ENCODE data around the gene ZIC5. TPM values are rescaled to one million over a fixed set of nuclear protein-coding genes. Genes with fewer than 3 reads are reported as not detected.

The ZIC5 gene
- total and polyA plus RNA-seq, 2 of the 4 experiments (the other 2 are of a cell fraction) = not detected

GRCh38 chr13:100019780-100020356, 48.3 kb upstream of the ZIC5 start:
- H3K79me1 ChIP-seq (ENCODE audit: low read depth in 1 of 2, low read length in 2 of 2) = no peaks in the 10 kb centered on the region
- no peak overlapping the region for H3K9ac ChIP-seq (ENCODE audit: low read depth, low read length)
- in situ Hi-C loops (cut with MboI; ENCODE audit: low sequenced_read_pairs) (no loop called here), intact Hi-C loops (cut with micrococcal nuclease) (no loop called here), dilution Hi-C loops (cut with HindIII; ENCODE audit: low sequenced_read_pairs, unreplicated experiment) (no loop called here)
- TF ChIP-seq SMC3 (IDR thresholded peaks at IDR 0.05; ENCODE audit: low read depth, low read length) (no peak), FOS (IDR thresholded peaks at IDR 0.05; ENCODE audit: low read depth, low read length) (no peak), CTCF (conservative IDR thresholded peaks at IDR 0.05; ENCODE audit: low read depth, low read length) (no peak), NFE2L2 (IDR thresholded peaks at IDR 0.05; ENCODE audit: low read depth, low read length) (no peak), MXI1 (IDR thresholded peaks at IDR 0.05; ENCODE audit: borderline replicate concordance, low read depth, low read length) (no peak), CEBPB (IDR thresholded peaks at IDR 0.05; ENCODE audit: low read depth, low read length) (no peak), POLR2A (IDR thresholded peaks at IDR 0.05; ENCODE audit: low read depth, low read length) (no peak), MAZ (IDR thresholded peaks at IDR 0.05; ENCODE audit: borderline replicate concordance, low read depth, low read length) (no peak), ELK1 (IDR thresholded peaks at IDR 0.05; ENCODE audit: borderline replicate concordance, low read depth, low read length) (no peak), RAD21 (IDR thresholded peaks at IDR 0.05; ENCODE audit: low read length) (no peak), USF2 (IDR thresholded peaks at IDR 0.05; ENCODE audit: low read depth, low read length) (no peak), MAFK (IDR thresholded peaks at IDR 0.05; ENCODE audit: low read depth, low read length) (no peak), CHD1 (IDR thresholded peaks at IDR 0.05; ENCODE audit: low read depth, low read length) (no peak), RCOR1 (IDR thresholded peaks at IDR 0.05; ENCODE audit: insufficient replicate concordance, low read length) (no peak), RFX5 (IDR thresholded peaks at IDR 0.05; ENCODE audit: low read depth, low read length) (no peak), BHLHE40 (IDR thresholded peaks at IDR 0.05; ENCODE audit: low read depth, low read length) (no peak)
- H2AK9ac ChIP-seq (replicated peaks; ENCODE audit: low read depth, low read length, poor library complexity) = no peak overlapping the region
- no peaks in the 10 kb centered on the region for H3K36me3 ChIP-seq (ENCODE audit: control insufficient read depth, insufficient read depth, low read length)
- no peaks in the 10 kb centered on the region for H3K4me1 ChIP-seq (ENCODE audit: control insufficient read depth, insufficient read depth, low read length)
- POLR2A ChIA-PET (ENCODE audit: unreplicated experiment) = no interaction called here
- no peaks in the 10 kb centered on the region for H3K9me1 ChIP-seq (ENCODE audit: insufficient read depth, low read length)
- ATAC-seq (ENCODE audit: low read depth) (no peak), DNase-seq (no peak)
- no peaks in the 10 kb centered on the region for H4K20me1 ChIP-seq (ENCODE audit: insufficient read depth, low read length)
- H3K4ac ChIP-seq (ENCODE audit: low read depth, low read length) = no peak overlapping the region
- H3K4me3 ChIP-seq (ENCODE audit: insufficient read depth, low read depth, low read length) = no peak overlapping the region
- H3K56ac ChIP-seq (ENCODE audit: extremely low read depth, insufficient read depth, low read length) = no peak overlapping the region
- no peak overlapping the region for H2BK120ac ChIP-seq (ENCODE audit: low read depth, low read length)
- no peak overlapping the region for H3K27ac ChIP-seq (ENCODE audit: insufficient read depth, low read length)
- no peaks in the 10 kb centered on the region for H3K9me3 ChIP-seq (ENCODE audit: control insufficient read depth, insufficient read depth, low read length)
- no peak overlapping the region for H3K14ac ChIP-seq (replicated peaks; ENCODE audit: low read depth, low read length)
- WGBS, 2 experiments (ENCODE audit: extremely low coverage in 2 of 2, insufficient read length in 1 of 2) = 100% methylated on average over 1 of the region's 3 CpGs; no CpG with 5 or more reads in 1 of the 2 experiments
- H2AK5ac ChIP-seq (ENCODE audit: low read depth, low read length) = no peak overlapping the region
- H3K4me2 ChIP-seq (ENCODE audit: low read depth, low read length) = no peak overlapping the region
- H2BK20ac ChIP-seq (ENCODE audit: low read depth, low read length) = no peak overlapping the region
- H3K27me3 ChIP-seq (ENCODE audit: control insufficient read depth, insufficient read depth, low read length) = peaks cover 11% of the 10 kb centered on the region
- H2BK15ac ChIP-seq (ENCODE audit: low read depth, low read length) = no peak overlapping the region
- H2BK5ac ChIP-seq (ENCODE audit: low read depth, low read length, poor library complexity, severe bottlenecking) = no peak overlapping the region
- H4K5ac ChIP-seq (ENCODE audit: low read depth, low read length) = no peak overlapping the region
- BruUV-seq (replicated peaks) = no TSS peak
- no peak overlapping the region for H4K8ac ChIP-seq (ENCODE audit: low read depth in 2 of 2, low read length in 2 of 2)
- no peak overlapping the region for H4K91ac ChIP-seq (ENCODE audit: insufficient read depth, low read depth, low read length)
- H3K23ac ChIP-seq (ENCODE audit: low read depth, low read length) = no peak overlapping the region
- no peak overlapping the region for H2AFZ ChIP-seq (replicated peaks; ENCODE audit: low read length, poor library complexity)
- CTCF ChIA-PET = no interaction called here
- H3K18ac ChIP-seq (ENCODE audit: low read depth, low read length) = no peak overlapping the region
